H9 (cell line): Measurements from ENCODE around the gene FAM13A. TPM values are rescaled to one million over a fixed set of nuclear protein-coding genes. Genes with fewer than 3 reads are reported as not detected.

Experiments
- DNase-seq: peaks from one replicate; pipeline ENCODE4 v3.0.0-alpha.2; 2017
- H2AFZ ChIP-seq: one replicate; pipeline ENCODE4 v1.6.1; 2013; ENCODE audit warnings: mild to moderate bottlenecking, low read length, control low read depth, moderate library complexity
- H2AK5ac ChIP-seq: 2 replicates; pipeline ENCODE4 v1.6.1; 2013; ENCODE audit warnings: low read length, control low read depth, mixed read lengths; ENCODE audit not compliant: insufficient read length
- H2BK120ac ChIP-seq: one replicate; pipeline ENCODE4 v1.6.1; 2013; ENCODE audit warnings: low read depth, mild to moderate bottlenecking, low read length, control low read depth, inconsistent platforms; ENCODE audit not compliant: poor library complexity, severe bottlenecking
- H2BK12ac ChIP-seq: 2 replicates; pipeline ENCODE4 v1.6.1; 2013; ENCODE audit warnings: low read length, control low read depth, mixed read lengths, low read depth; ENCODE audit not compliant: insufficient read length
- H2BK15ac ChIP-seq: 2 replicates; pipeline ENCODE4 v1.6.1; 2013; ENCODE audit warnings: low read depth, low read length, control low read depth
- H2BK20ac ChIP-seq: one replicate; pipeline ENCODE4 v1.6.1; 2013; ENCODE audit warnings: low read depth, mild to moderate bottlenecking, low read length, control low read depth, inconsistent platforms; ENCODE audit not compliant: poor library complexity, severe bottlenecking
- H2BK5ac ChIP-seq: 2 replicates; pipeline ENCODE4 v1.6.1; 2013; ENCODE audit warnings: low read length, control low read depth, mixed read lengths; ENCODE audit not compliant: insufficient read length
- H3K14ac ChIP-seq: 2 replicates; pipeline ENCODE4 v1.6.1; 2013; ENCODE audit warnings: low read length, control low read depth; ENCODE audit not compliant: insufficient read depth
- H3K18ac ChIP-seq: 2 replicates; pipeline ENCODE4 v1.6.1; 2013; ENCODE audit warnings: low read depth, mild to moderate bottlenecking, mixed read lengths, low read length, control low read depth; ENCODE audit not compliant: insufficient read length
- H3K23ac ChIP-seq: 2 replicates; pipeline ENCODE4 v1.6.1; 2013; ENCODE audit warnings: low read length, control low read depth, mixed read lengths, low read depth; ENCODE audit not compliant: insufficient read length
- H3K23me2 ChIP-seq: 2 replicates; pipeline ENCODE4 v1.6.1; 2013; ENCODE audit warnings: low read depth, mild to moderate bottlenecking, mixed read lengths, low read length, control low read depth; ENCODE audit not compliant: insufficient read length, poor library complexity, severe bottlenecking
- H3K27ac ChIP-seq: 2 replicates; pipeline ENCODE4 v1.5.1; 2013; ENCODE audit warnings: low read length, control low read depth, mixed read lengths, low read depth; ENCODE audit not compliant: insufficient read length
- H3K27me3 ChIP-seq: 2 replicates; pipeline ENCODE4 v1.6.1; 2013; ENCODE audit warnings: low read length, control low read depth, inconsistent platforms; ENCODE audit not compliant: insufficient read depth
- H3K4ac ChIP-seq: 2 replicates; pipeline ENCODE4 v1.6.1; 2013; ENCODE audit warnings: low read depth, mild to moderate bottlenecking, control low read depth, inconsistent platforms, low read length, moderate library complexity
- H3K4me1 ChIP-seq: 2 replicates; pipeline ENCODE4 v1.6.1; 2013; ENCODE audit warnings: low read length, control low read depth, inconsistent platforms; ENCODE audit not compliant: insufficient read depth
- H3K4me2 ChIP-seq: 2 replicates; pipeline ENCODE4 v1.6.1; 2013; ENCODE audit warnings: low read length, control low read depth, mixed read lengths; ENCODE audit not compliant: insufficient read length, insufficient read depth
- H3K56ac ChIP-seq: 2 replicates; pipeline ENCODE4 v1.6.1; 2013; ENCODE audit warnings: low read depth, mild to moderate bottlenecking, mixed read lengths, low read length, control low read depth; ENCODE audit not compliant: insufficient read length
- H3K79me1 ChIP-seq: 2 replicates; pipeline ENCODE4 v1.6.1; 2013; ENCODE audit warnings: low read depth, mild to moderate bottlenecking, moderate library complexity, low read length, control low read depth, inconsistent platforms; ENCODE audit not compliant: insufficient read depth, poor library complexity, severe bottlenecking
- H3K79me2 ChIP-seq: 2 replicates; pipeline ENCODE4 v1.6.1; 2013; ENCODE audit warnings: low read length, control low read depth, inconsistent platforms; ENCODE audit not compliant: insufficient read depth
- H3K9ac ChIP-seq: 2 replicates; pipeline ENCODE4 v1.6.1; 2013; ENCODE audit warnings: low read length, control low read depth, mixed read lengths; ENCODE audit not compliant: insufficient read length; ENCODE audit errors: extremely low read depth
- H3K9me3 ChIP-seq: one replicate; pipeline ENCODE4 v1.6.1; 2013; ENCODE audit warnings: low read depth, low read length, inconsistent platforms; ENCODE audit not compliant: control insufficient read depth
- H3T11ph ChIP-seq: one replicate; pipeline ENCODE4 v1.6.1; 2013; ENCODE audit warnings: mild to moderate bottlenecking, low read length, control low read depth, inconsistent platforms
- H4K20me1 ChIP-seq: one replicate; pipeline ENCODE4 v1.6.1; 2013; ENCODE audit not compliant: control insufficient read depth, insufficient read length, insufficient read depth
- H4K5ac ChIP-seq: 2 replicates; pipeline ENCODE4 v1.6.1; 2013; ENCODE audit warnings: low read depth, mild to moderate bottlenecking, mixed read lengths, low read length, control low read depth; ENCODE audit not compliant: insufficient read length
- H4K8ac ChIP-seq: replicated peaks from 2 replicates; pipeline ENCODE4 v1.6.1; 2013; ENCODE audit warnings: low read length, control low read depth, mixed read lengths, low read depth; ENCODE audit not compliant: insufficient read length
- H4K91ac ChIP-seq: 2 replicates; pipeline ENCODE4 v1.6.1; 2013; ENCODE audit warnings: low read depth, mild to moderate bottlenecking, moderate library complexity, mixed read lengths, low read length, control low read depth; ENCODE audit not compliant: insufficient read length
- H3K27ac Mint-ChIP-seq, 3 experiments: 2 replicates in 2 of 3; 3 replicates in 1 of 3; pipeline ENCODE4 v1.8.0; 2020 to 2021; ENCODE audit warnings: mixed read lengths in 3 of 3, mild to moderate bottlenecking in 1 of 3, moderate library complexity in 1 of 3
- H3K27me3 Mint-ChIP-seq: 2 replicates; pipeline ENCODE4 v1.8.0; 2021; ENCODE audit warnings: low read depth, mild to moderate bottlenecking, moderate library complexity, mixed read lengths
- H3K36me3 Mint-ChIP-seq, 3 experiments: 2 replicates in 2 of 3; 3 replicates in 1 of 3; pipeline ENCODE4 v1.8.0; 2020 to 2021; ENCODE audit warnings: low read depth in 3 of 3, mixed read lengths in 3 of 3; ENCODE audit not compliant: insufficient read depth in 1 of 3
- H3K4me1 Mint-ChIP-seq, 2 experiments: 2 replicates each; pipeline ENCODE4 v1.8.0; 2020; ENCODE audit warnings: mixed read lengths in 2 of 2
- H3K4me3 Mint-ChIP-seq, 2 experiments: 2 replicates in 1 of 2; 3 replicates in 1 of 2; pipeline ENCODE4 v1.8.0; 2020 to 2021; ENCODE audit warnings: mild to moderate bottlenecking in 2 of 2, mixed read lengths in 2 of 2, moderate library complexity in 1 of 2
- H3K9me3 Mint-ChIP-seq, 2 experiments: 2 replicates in 1 of 2; 3 replicates in 1 of 2; pipeline ENCODE4 v1.8.0; 2020; ENCODE audit warnings: mild to moderate bottlenecking in 2 of 2, mixed read lengths in 2 of 2, moderate library complexity in 1 of 2
- CTCF ChIP-seq: fragments of 200-600 bp; sonication (generic); conservative IDR thresholded peaks from 3 replicates; pipeline ENCODE4 v1.8.0; 2021; ENCODE audit warnings: antibody characterized with exemption, mild to moderate bottlenecking
- WGBS: extraction: QIAGEN DNeasy Blood & Tissue Kit; methylation state at CpG from one replicate; pipeline ENCODE4 v1.1.7; 2013; ENCODE audit warnings: missing lambda C conversion rate, low lambda C conversion rate, mixed read lengths; ENCODE audit not compliant: insufficient read length; ENCODE audit errors: extremely low coverage; 5-methylcytosine and 5-hydroxymethylcytosine counted together
- total RNA-seq: library from RNA; stranded (reverse); gene quantifications from 2 replicates; pipeline ENCODE4 v1.2.1, GENCODE V29; 2021

Gene FAM13A
- total RNA-seq, 1 experiment from 2014 or later = 12.7 TPM

DNA sequence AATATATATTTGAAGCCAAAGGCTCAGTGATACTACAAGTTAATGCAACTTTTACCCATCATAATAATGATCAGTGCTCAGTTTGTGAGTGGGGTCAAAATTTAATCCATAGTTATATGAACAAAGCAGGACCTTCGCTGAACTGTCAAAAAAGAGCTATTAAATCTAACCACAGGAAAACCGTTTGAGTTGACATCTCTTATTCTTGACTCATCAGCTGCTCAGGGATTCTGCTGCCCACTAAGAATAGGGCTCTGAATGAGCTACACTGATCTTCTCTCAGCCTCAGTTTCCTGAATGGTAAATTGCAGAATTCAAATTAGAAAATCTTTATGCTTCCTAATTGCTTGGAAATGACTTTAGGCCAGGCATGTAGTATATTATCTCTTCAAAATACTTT, 314.4 kb downstream of the FAM13A start:
- H3K4me1 ChIP-seq = peaks cover 12% of the 10 kb centered on the region
- H2BK120ac ChIP-seq = no peak overlapping the region
- H2BK15ac ChIP-seq = no peak overlapping the region
- H3K4me1 Mint-ChIP-seq = peaks cover 28 to 38% of the 10 kb centered on the region in 2 experiments
- H3K27me3 ChIP-seq = no peaks in the 10 kb centered on the region
- no peak overlapping the region for H3K4ac ChIP-seq
- H3K9me3 ChIP-seq = no peaks in the 10 kb centered on the region
- no peak overlapping the region for H3K18ac ChIP-seq
- H3K23ac ChIP-seq = no peak overlapping the region
- no peaks in the 10 kb centered on the region for H3K79me2 ChIP-seq
- no peak for DNase-seq
- no peaks in the 10 kb centered on the region for H3K9me3 Mint-ChIP-seq
- H2AK5ac ChIP-seq = no peak overlapping the region
- no peak overlapping the region for H3K27ac Mint-ChIP-seq
- no peaks in the 10 kb centered on the region for H3K23me2 ChIP-seq
- no peaks in the 10 kb centered on the region for H3K27me3 Mint-ChIP-seq
- no peak overlapping the region for H3K9ac ChIP-seq
- no peak overlapping the region for H2BK20ac ChIP-seq
- H3T11ph ChIP-seq = no peak overlapping the region
- H2BK12ac ChIP-seq = no peak overlapping the region
- no peak overlapping the region for H2BK5ac ChIP-seq
- H2AFZ ChIP-seq = no peak overlapping the region
- no peak overlapping the region for H4K91ac ChIP-seq
- no peak overlapping the region for H4K5ac ChIP-seq
- no peaks in the 10 kb centered on the region for H4K20me1 ChIP-seq
- no CpG with 5 or more reads among the region's 2 CpGs for WGBS
- peaks cover 4 to 17% (median 10%) of the 10 kb centered on the region in 3 experiments; a peak in 6 of 7 replicates for H3K36me3 Mint-ChIP-seq
- H3K4me3 Mint-ChIP-seq = no peak overlapping the region
- H3K56ac ChIP-seq = no peak overlapping the region
- TF ChIP-seq CTCF = no peak
- H3K4me2 ChIP-seq = no peak overlapping the region
- H3K14ac ChIP-seq = no peak overlapping the region
- H3K27ac ChIP-seq = no peak overlapping the region
- no peak overlapping the region for H4K8ac ChIP-seq
- no peaks in the 10 kb centered on the region for H3K79me1 ChIP-seq
